Gastrocnemius medialis (tissue), 4 donors: ENCODE measurements around the gene MS4A10. TPM values are rescaled to one million over a fixed set of nuclear protein-coding genes. Genes with fewer than 3 reads are reported as not detected.

Source experiments
- ATAC-seq, 2 donors: fragments of 150-250 bp; one replicate each; pipeline ENCODE4 v1.9.1; 2016
- DNase-seq, 2 donors: peaks; one replicate each; pipeline ENCODE4 v3.0.0-alpha.2; 2019
- H3K27ac ChIP-seq, 4 donors: fragments of 200-600 bp; sonication (generic); 1 replicate in 1 of 4; 2 replicates in 3 of 4; pipeline ENCODE4 v1.5.1; 2016 to 2018; ENCODE audit warnings: mild to moderate bottlenecking in 2 of 4, moderate library complexity in 1 of 4
- H3K27me3 ChIP-seq, 3 donors: fragments of 200-600 bp; sonication (generic) in 2 of 3; 1 replicate in 1 of 3; 2 replicates in 2 of 3; pipeline versions ENCODE4 v1.5.1 to v1.6.0; 2016 to 2019; ENCODE audit warnings: mild to moderate bottlenecking in 1 of 3, moderate library complexity in 1 of 3
- H3K36me3 ChIP-seq, 2 donors: fragments of 200-600 bp; sonication (generic) in 1 of 2; one replicate each; pipeline ENCODE4 v1.5.1; 2017 to 2018
- H3K4me1 ChIP-seq, 2 donors: fragments of 200-600 bp; sonication (generic) in 1 of 2; one replicate each; pipeline ENCODE4 v1.5.1; 2016 to 2017; ENCODE audit warnings: mild to moderate bottlenecking in 2 of 2
- H3K4me3 ChIP-seq, 4 donors: fragments of 200-600 bp; sonication (generic) in 3 of 4; 1 replicate in 1 of 4; 2 replicates in 3 of 4; pipeline ENCODE4 v1.5.1; 2016 to 2019; ENCODE audit warnings: mild to moderate bottlenecking in 2 of 4
- H3K9me3 ChIP-seq, 3 donors: fragments of 200-600 bp; sonication (generic) in 2 of 3; 1 replicate in 1 of 3; 2 replicates in 2 of 3; pipeline ENCODE4 v1.5.1; 2016 to 2019
- CTCF ChIP-seq, 5 experiments: fragments of 450-650 bp in 3 of 5; fragments of 200-600 bp in 2 of 5; sonication (generic) in 2 of 5; IDR thresholded peaks in 4 of 5; conservative IDR thresholded peaks in 1 of 5; 1 replicate in 4 of 5; 2 replicates in 1 of 5; pipeline ENCODE4 v1.5.1; 2016 to 2019; ENCODE audit warnings: antibody characterized with exemption in 5 of 5, mild to moderate bottlenecking in 3 of 5, moderate library complexity in 3 of 5
- POLR2A ChIP-seq, 2 donors: fragments of 450-650 bp; IDR thresholded peaks; one replicate each; pipeline ENCODE4 v1.6.1; 2017; ENCODE audit warnings: antibody characterized with exemption in 2 of 2, mild to moderate bottlenecking in 2 of 2, moderate library complexity in 2 of 2
- in situ Hi-C, 4 donors: fragments of 200-750 bp; cut with MboI; loops; one replicate each; pipeline versions ENCODE4 v1.15.0 to v1.8.0; 2017; ENCODE audit warnings: low sequenced_read_pairs in 4 of 4
- intact Hi-C: fragments of 100-400 bp; cut with DNase I; formaldehyde crosslinking; loops from one replicate; pipeline ENCODE4 v1.15.1; 2023; ENCODE audit warnings: low total_unique reads
- total RNA-seq, 4 donors: library from RNA; depleted of rRNA; stranded (reverse); fragments of >200 nt; gene quantifications; one replicate each; pipeline versions ENCODE4 v1.1.0 to v1.2.3, GENCODE V29; 2016

The MS4A10 gene
- total RNA-seq, 4 donors from 2014 or later = not detected

GRCh38 chr11:60848714-60849151 is 63.6 kb downstream of the MS4A10 start:
- TF ChIP-seq CTCF (IDR thresholded peaks at IDR 0.05 in 4 of 5, conservative IDR thresholded peaks at IDR 0.05 in 1 of 5) = no peak
- TF ChIP-seq POLR2A (IDR thresholded peaks at IDR 0.05) = no peak
- H3K4me1 ChIP-seq = peaks cover 9 to 13% of the 10 kb centered on the region in 2 donors
- H3K27ac ChIP-seq = peak overlapping the region in 2 of 4 donors; percentile 4
- in situ Hi-C loops = loop anchor here (25.0 kb wide), 2 partner anchors 289 to 339 kb away; no protein-coding TSS in a partner anchor
- ATAC-seq (peak; percentile 31), DNase-seq (no peak)
- intact Hi-C loops = no loop called here
- no peaks in the 10 kb centered on the region for H3K27me3 ChIP-seq
- H3K4me3 ChIP-seq = no peak overlapping the region
- peaks cover 0 to 47% of the 10 kb centered on the region in 2 donors for H3K36me3 ChIP-seq
- no peaks in the 10 kb centered on the region for H3K9me3 ChIP-seq

- intact Hi-C loops = no loop called here
- H3K36me3 ChIP-seq = peaks cover 0 to 47% of the 10 kb centered on the region in 2 donors
- ATAC-seq = no peak
These were observed 64.7 kb downstream of the MS4A10 start for GRCh38 chr11:60849641-60850520.

More at GRCh38 chr11:60849641-60850520, 64.7 kb downstream of the MS4A10 start:
- no peak for DNase-seq
- in situ Hi-C loops = loop anchor here (25.0 kb wide), 2 partner anchors 287 to 337 kb away; no protein-coding TSS in a partner anchor
- Histone ChIP-seq H3K9me3 (no peaks in the 10 kb centered on the region), H3K4me1 (peaks cover 0 to 2% of the 10 kb centered on the region in 2 donors), H3K27ac (no peak overlapping the region), H3K27me3 (no peaks in the 10 kb centered on the region), H3K4me3 (no peak overlapping the region)
- TF ChIP-seq POLR2A (IDR thresholded peaks at IDR 0.05) (no peak), CTCF (IDR thresholded peaks at IDR 0.05 in 4 of 5, conservative IDR thresholded peaks at IDR 0.05 in 1 of 5) (no peak)

Other genes starting within 250 kb of the MS4A10 start
- gene MS4A8, start 85.7 kb upstream of the MS4A10 start, total RNA-seq = under 1 TPM in 2 of 4 donors, not detected in 2; 0.36 to 0.44 TPM
- not detected for gene MS4A18, start 60.6 kb upstream of the MS4A10 start, total RNA-seq
- gene MS4A15, start 28.5 kb upstream of the MS4A10 start, total RNA-seq = not detected
- 10 to 100 TPM; 23.8 to 36.2 (median 33.2) TPM for gene CCDC86, start 56.8 kb downstream of the MS4A10 start, total RNA-seq
- gene PTGDR2, start 70.6 kb downstream of the MS4A10 start, total RNA-seq = 1 to 10 TPM in 2 of 4 donors, under 1 TPM in 2; 0.40 to 4.3 (median 1.3) TPM
- not detected for gene ZP1, start 82.2 kb downstream of the MS4A10 start, total RNA-seq
- 10 to 100 TPM; 55.5 to 75.6 (median 71.9) TPM for gene PRPF19, start 121.3 kb downstream of the MS4A10 start, total RNA-seq
- gene TMEM109, start 128.8 kb downstream of the MS4A10 start, total RNA-seq = 100 to 1,000 TPM in 2 of 4 donors, 10 to 100 TPM in 2; 56.5 to 105 (median 82.6) TPM
- gene TMEM132A, start 139.1 kb downstream of the MS4A10 start, total RNA-seq = 1 to 10 TPM; 2.5 to 3.7 (median 3.1) TPM
- gene SLC15A3, start 166.8 kb downstream of the MS4A10 start, total RNA-seq = 1 to 10 TPM; 2.8 to 6.9 (median 6.0) TPM
- under 1 TPM in 2 of 4 donors, not detected in 2; 0.16 to 0.25 TPM for gene CD6, start 186.3 kb downstream of the MS4A10 start, total RNA-seq